Activated CD4-positive, alpha-beta T cell treated with anti-CD3 and anti-CD28 coated beads, Interleukin-10, Interleukin-2, amounts not matched to agents 100 ng/mL and 50 ng/mL, durations not matched to agents 16 hours and 8 hours (primary cell): ENCODE results near the gene NMT2.

Experiments used
- DNase-seq: peaks from one replicate; pipeline ENCODE4 v3.0.0-alpha.2; 2020

The NMT2 gene

GRCh38 chr10:15088428-15089261 lies 79.8 kb downstream of the NMT2 start, which contains the start of gene ACBD7:
Gene ACBD7 (minus strand): TSS chr10:15088776. CDS start chr10:15088728, 48 bp downstream.
- DNase-seq = peak; percentile 85

GRCh38 chr10:15084502-15084922 lies 84.0 kb downstream of the NMT2 start:
- DNase-seq = peak; percentile 16

- DNase-seq = no peak
Observed at GRCh38 chr10:15083674-15084501, 84.6 kb downstream of the NMT2 start.

- DNase-seq = no peak
Observed at GRCh38 chr10:15075421-15075820, 93.1 kb downstream of the NMT2 start.

GRCh38 chr10:15072358-15072757 lies 96.1 kb downstream of the NMT2 start:
- DNase-seq = no peak

- no peak for DNase-seq
Observed at GRCh38 chr10:15069230-15069629, 99.3 kb downstream of the NMT2 start.

- no peak for DNase-seq
Observed at GRCh38 chr10:15068802-15069201, 99.7 kb downstream of the NMT2 start.

- DNase-seq = no peak
Observed at GRCh38 chr10:15067154-15067553, 101.3 kb downstream of the NMT2 start.

- DNase-seq = no peak
Observed at GRCh38 chr10:15060638-15061037, 107.9 kb downstream of the NMT2 start.

- DNase-seq = no peak
Observed at GRCh38 chr10:15059914-15060313, 108.6 kb downstream of the NMT2 start.

- no peak for DNase-seq
Observed at GRCh38 chr10:15058689-15059088, 109.8 kb downstream of the NMT2 start.
